HEK293 (cell line): ENCODE data around the gene RNF225.
A peak's percentile ranks its signal among the peaks of the same experiment; 100 is the strongest.

Experiments
- ELK4 ChIP-seq: IDR thresholded peaks from 2 replicates; pipeline ENCODE4 v1.6.1; 2011; ENCODE audit warnings: mild to moderate bottlenecking, low read depth, low read length, borderline replicate concordance
- IKZF3 ChIP-seq: fragments of 450-650 bp; IDR thresholded peaks from 2 replicates; pipeline ENCODE4 v1.5.0; 2018; ENCODE audit warnings: missing biosample characterization, mild to moderate bottlenecking, missing genetic modification characterization, moderate library complexity
- MYNN ChIP-seq: fragments of 450-650 bp; formaldehyde crosslinking; IDR thresholded peaks from 2 replicates; pipeline ENCODE4 v1.5.1; 2016; ENCODE audit warnings: missing biosample characterization, missing genetic modification characterization, borderline replicate concordance
- PATZ1 ChIP-seq: fragments of 450-650 bp; formaldehyde crosslinking; IDR thresholded peaks from 2 replicates; pipeline ENCODE4 v1.5.1; 2016; ENCODE audit warnings: missing biosample characterization, missing genetic modification characterization
- PRDM6 ChIP-seq: fragments of 450-650 bp; formaldehyde crosslinking; IDR thresholded peaks from 2 replicates; pipeline ENCODE4 v1.5.1; 2017; ENCODE audit warnings: missing biosample characterization, missing genetic modification characterization
- TCF7L2 ChIP-seq: IDR thresholded peaks from 2 replicates; pipeline ENCODE4 v1.6.1; 2011; ENCODE audit warnings: low read depth, mild to moderate bottlenecking, inconsistent platforms, low read length, moderate library complexity, borderline replicate concordance
- ZBTB11 ChIP-seq: fragments of 450-650 bp; formaldehyde crosslinking; conservative IDR thresholded peaks from 2 replicates; pipeline ENCODE4 v1.5.1; 2016; ENCODE audit warnings: low read depth, missing biosample characterization, missing genetic modification characterization
- ZBTB17 ChIP-seq: fragments of 450-650 bp; formaldehyde crosslinking; IDR thresholded peaks from 2 replicates; pipeline ENCODE4 v1.5.1; 2016; ENCODE audit warnings: missing biosample characterization, missing genetic modification characterization
- ZFP69B ChIP-seq: fragments of 450-650 bp; formaldehyde crosslinking; IDR thresholded peaks from 2 replicates; pipeline ENCODE4 v1.5.1; 2016; ENCODE audit warnings: missing biosample characterization, missing genetic modification characterization
- ZNF211 ChIP-seq: fragments of 450-650 bp; formaldehyde crosslinking; IDR thresholded peaks from 2 replicates; pipeline ENCODE4 v1.5.1; 2016; ENCODE audit warnings: low read depth, missing biosample characterization, missing genetic modification characterization
- ZNF239 ChIP-seq: fragments of 450-650 bp; formaldehyde crosslinking; IDR thresholded peaks from 2 replicates; pipeline ENCODE4 v1.5.1; 2016; ENCODE audit warnings: missing biosample characterization, missing genetic modification characterization
- ZNF350 ChIP-seq: fragments of 450-650 bp; formaldehyde crosslinking; IDR thresholded peaks from 2 replicates; pipeline ENCODE4 v1.5.0; 2017; ENCODE audit warnings: missing biosample characterization, mild to moderate bottlenecking, missing genetic modification characterization
- ZNF423 ChIP-seq: fragments of 450-650 bp; formaldehyde crosslinking; IDR thresholded peaks from 2 replicates; pipeline ENCODE4 v1.5.1; 2016; ENCODE audit warnings: missing biosample characterization, missing genetic modification characterization
- ZNF518A ChIP-seq: fragments of 450-650 bp; formaldehyde crosslinking; conservative IDR thresholded peaks from 2 replicates; pipeline ENCODE4 v1.5.1; 2016; ENCODE audit warnings: low read depth, missing biosample characterization, missing genetic modification characterization
- ZNF521 ChIP-seq: fragments of 450-650 bp; formaldehyde crosslinking; IDR thresholded peaks from 2 replicates; pipeline ENCODE4 v1.5.1; 2017; ENCODE audit warnings: missing biosample characterization, mild to moderate bottlenecking, missing genetic modification characterization
- ZNF585B ChIP-seq: fragments of 450-650 bp; formaldehyde crosslinking; IDR thresholded peaks from 2 replicates; pipeline ENCODE4 v1.5.1; 2016; ENCODE audit warnings: missing biosample characterization, missing genetic modification characterization
- ZNF621 ChIP-seq: fragments of 450-650 bp; formaldehyde crosslinking; IDR thresholded peaks from 2 replicates; pipeline ENCODE4 v1.5.1; 2017; ENCODE audit warnings: missing biosample characterization, missing genetic modification characterization
- ZNF660 ChIP-seq: fragments of 450-650 bp; IDR thresholded peaks from 2 replicates; pipeline ENCODE4 v1.5.1; 2018; ENCODE audit warnings: missing biosample characterization, mild to moderate bottlenecking, missing genetic modification characterization
- ZNF704 ChIP-seq: fragments of 450-650 bp; formaldehyde crosslinking; IDR thresholded peaks from 2 replicates; pipeline ENCODE4 v1.5.1; 2016; ENCODE audit warnings: missing biosample characterization, missing genetic modification characterization
- ZNF76 ChIP-seq: fragments of 450-650 bp; formaldehyde crosslinking; IDR thresholded peaks from 2 replicates; pipeline ENCODE4; 2016; ENCODE audit warnings: low read depth, missing biosample characterization, missing genetic modification characterization, borderline replicate concordance
- ZNF776 ChIP-seq: fragments of 450-650 bp; formaldehyde crosslinking; IDR thresholded peaks from 2 replicates; pipeline ENCODE4 v1.5.0; 2017; ENCODE audit warnings: missing biosample characterization, missing genetic modification characterization, borderline replicate concordance
- ZNF777 ChIP-seq: fragments of 450-650 bp; formaldehyde crosslinking; IDR thresholded peaks from 2 replicates; pipeline ENCODE4 v1.5.1; 2017; ENCODE audit warnings: missing biosample characterization, missing genetic modification characterization, borderline replicate concordance

Gene RNF225

GRCh38 chr19:58395220-58395978 lies at the start of gene RNF225 (continued):
- TF ChIP-seq IKZF3 (tag by site-specific recombination) (0 out of 2 replicates have a peak, but pooled peaks have one; percentile 45), ZFP69B (tag by site-specific recombination) (peak; percentile 75; the same call in 1 of the 2 replicates), PATZ1 (tag by site-specific recombination) (0 out of 2 replicates have a peak, but pooled peaks have one; percentile 13), ZNF704 (tag by site-specific recombination) (no peak), ZNF585B (tag by site-specific recombination) (no peak), ZBTB17 (tag by site-specific recombination) (no peak), MYNN (tag by site-specific recombination) (no peak), ELK4 (no peak), ZNF76 (no peak), ZNF211 (tag by site-specific recombination) (no peak), ZNF239 (no peak), ZNF621 (tag by site-specific recombination) (no peak), ZNF350 (tag by site-specific recombination) (no peak), TCF7L2 (no peak), ZNF423 (no peak), ZNF518A (no peak), ZBTB11 (no peak), ZNF776 (no peak), ZNF660 (tag by site-specific recombination) (no peak), PRDM6 (no peak), ZNF777 (no peak), ZNF521 (no peak)
